WI38 (cell line): ENCODE data around the gene LARP4B.

Experiments used
- H3K4me3 ChIP-seq: 2 replicates; pipeline ENCODE4 v1.5.1; 2011; ENCODE audit warnings: low read depth, mild to moderate bottlenecking, control low read depth, low read length
- TF ChIP-seq, protein P1 (sequence below): IDR thresholded peaks from 2 replicates; pipeline ENCODE4 v1.5.1; 2012; ENCODE audit warnings: low read depth, mild to moderate bottlenecking, control low read depth, low read length

The LARP4B gene

DNA sequence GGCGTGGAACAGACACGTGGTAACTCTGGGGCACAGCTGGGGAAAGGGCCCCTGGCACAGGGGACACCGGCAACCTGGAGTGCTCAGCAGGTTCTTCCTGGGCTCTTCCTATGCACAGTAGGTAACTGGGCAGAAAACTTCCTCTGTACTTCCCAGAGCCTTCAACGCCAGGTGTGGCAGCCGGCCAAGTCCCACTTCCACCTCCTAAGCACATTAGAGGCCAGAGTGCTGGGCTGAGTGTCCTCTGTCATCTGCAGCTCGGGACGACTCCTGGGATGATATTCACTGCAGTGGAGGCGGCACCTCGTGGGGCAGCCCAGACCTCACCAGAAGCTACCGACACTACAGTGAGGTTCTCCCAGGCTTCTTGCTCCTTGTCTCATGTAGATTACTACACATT lies 114.5 kb downstream of the LARP4B start:
- H3K4me3 ChIP-seq: no peak overlapping the region
- TF ChIP-seq, protein P1, sequence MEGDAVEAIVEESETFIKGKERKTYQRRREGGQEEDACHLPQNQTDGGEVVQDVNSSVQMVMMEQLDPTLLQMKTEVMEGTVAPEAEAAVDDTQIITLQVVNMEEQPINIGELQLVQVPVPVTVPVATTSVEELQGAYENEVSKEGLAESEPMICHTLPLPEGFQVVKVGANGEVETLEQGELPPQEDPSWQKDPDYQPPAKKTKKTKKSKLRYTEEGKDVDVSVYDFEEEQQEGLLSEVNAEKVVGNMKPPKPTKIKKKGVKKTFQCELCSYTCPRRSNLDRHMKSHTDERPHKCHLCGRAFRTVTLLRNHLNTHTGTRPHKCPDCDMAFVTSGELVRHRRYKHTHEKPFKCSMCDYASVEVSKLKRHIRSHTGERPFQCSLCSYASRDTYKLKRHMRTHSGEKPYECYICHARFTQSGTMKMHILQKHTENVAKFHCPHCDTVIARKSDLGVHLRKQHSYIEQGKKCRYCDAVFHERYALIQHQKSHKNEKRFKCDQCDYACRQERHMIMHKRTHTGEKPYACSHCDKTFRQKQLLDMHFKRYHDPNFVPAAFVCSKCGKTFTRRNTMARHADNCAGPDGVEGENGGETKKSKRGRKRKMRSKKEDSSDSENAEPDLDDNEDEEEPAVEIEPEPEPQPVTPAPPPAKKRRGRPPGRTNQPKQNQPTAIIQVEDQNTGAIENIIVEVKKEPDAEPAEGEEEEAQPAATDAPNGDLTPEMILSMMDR: no peak

DNA sequence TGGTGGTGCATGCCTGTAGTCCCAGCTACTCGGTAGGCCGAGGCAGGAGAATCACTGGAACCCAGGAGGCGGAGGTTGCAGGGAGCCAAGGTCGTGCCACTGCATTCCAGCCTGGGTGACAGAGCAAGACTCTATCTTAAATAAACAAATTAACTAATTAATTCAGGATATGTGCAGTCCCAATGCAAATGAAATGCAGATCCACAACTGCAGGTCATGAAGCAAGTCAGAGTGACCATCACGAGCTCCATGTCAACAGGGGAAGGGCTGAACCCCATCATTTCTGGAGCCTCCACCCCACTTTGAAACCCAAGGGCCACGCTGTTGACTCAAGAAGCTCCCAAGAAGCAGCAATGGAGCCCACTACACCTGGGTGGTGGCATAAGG lies 115.4 kb downstream of the LARP4B start:
- TF ChIP-seq, protein P1: no peak
- H3K4me3 ChIP-seq: no peak overlapping the region

DNA sequence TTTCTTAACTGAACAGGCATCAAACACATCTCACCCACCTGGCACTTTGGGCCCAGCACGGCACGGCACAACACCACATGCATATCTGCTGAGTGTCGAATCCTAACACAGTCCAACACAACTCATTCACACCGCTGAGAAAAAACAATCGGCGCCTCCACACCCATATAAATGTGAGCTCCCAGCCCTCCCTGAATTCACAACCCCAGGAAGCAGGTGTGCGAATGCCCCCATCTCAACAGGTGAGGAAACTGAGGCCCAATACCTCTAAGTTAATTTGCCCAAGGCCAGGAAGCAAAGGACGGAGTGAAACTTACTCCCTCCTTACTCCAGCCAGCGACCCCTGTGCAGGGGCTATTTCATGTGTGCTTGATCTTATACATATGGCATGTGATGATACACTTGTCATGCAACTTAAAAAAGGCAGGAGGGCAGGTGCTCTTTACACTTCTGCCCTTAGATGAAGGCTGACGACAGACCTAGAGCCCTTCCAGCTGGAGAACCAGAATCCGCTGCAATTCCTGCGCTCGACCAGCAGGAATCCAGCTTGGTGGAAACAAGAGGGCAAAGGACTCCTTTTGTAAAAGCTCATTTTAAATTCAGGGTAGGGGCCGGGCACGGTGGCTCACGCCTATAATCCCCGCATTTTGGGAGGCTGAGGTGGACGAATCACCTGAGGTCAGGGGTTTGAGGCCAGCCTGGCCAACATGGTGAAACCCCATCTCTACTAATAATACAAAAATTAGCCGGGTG lies 116.0 kb downstream of the LARP4B start:
- TF ChIP-seq, protein P1: no peak
- H3K4me3 ChIP-seq: no peak overlapping the region

DNA sequence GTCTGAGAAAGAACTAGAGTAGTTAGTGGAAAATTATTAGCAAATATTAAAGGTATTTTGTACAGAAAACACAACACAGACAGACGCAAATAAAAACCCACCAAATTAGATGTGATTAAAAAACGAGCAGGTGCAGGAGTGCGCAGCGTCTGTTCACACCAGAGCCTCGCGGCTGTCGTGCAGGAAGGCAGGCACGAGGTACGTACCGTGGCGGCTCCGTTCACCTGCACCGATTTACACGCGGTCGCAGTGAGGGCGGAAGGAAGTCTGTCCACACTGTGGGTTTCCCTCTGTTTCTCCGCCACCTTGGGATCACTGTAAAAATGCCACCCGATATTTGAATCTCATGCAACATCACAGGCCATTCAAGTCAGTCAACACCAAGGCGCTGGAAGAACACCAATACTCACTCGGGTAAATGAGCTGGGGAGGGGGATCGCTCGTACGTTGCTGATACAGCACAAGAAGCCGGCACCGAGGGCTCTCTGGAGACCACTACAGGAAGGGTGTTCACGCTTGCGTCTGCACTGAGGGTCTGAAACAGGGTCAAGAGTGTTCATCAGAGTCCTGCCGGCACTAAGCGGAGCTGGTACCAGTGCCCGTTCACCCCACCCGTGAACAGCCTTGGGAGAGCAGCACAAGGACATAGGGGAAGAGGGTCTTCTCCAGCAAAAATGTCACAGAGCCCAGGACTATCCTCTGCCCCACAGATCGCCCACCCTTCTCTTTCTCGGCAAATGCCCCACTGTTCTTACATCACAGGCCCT lies 116.8 kb downstream of the LARP4B start:
- TF ChIP-seq, protein P1: no peak
- H3K4me3 ChIP-seq: no peak overlapping the region

DNA sequence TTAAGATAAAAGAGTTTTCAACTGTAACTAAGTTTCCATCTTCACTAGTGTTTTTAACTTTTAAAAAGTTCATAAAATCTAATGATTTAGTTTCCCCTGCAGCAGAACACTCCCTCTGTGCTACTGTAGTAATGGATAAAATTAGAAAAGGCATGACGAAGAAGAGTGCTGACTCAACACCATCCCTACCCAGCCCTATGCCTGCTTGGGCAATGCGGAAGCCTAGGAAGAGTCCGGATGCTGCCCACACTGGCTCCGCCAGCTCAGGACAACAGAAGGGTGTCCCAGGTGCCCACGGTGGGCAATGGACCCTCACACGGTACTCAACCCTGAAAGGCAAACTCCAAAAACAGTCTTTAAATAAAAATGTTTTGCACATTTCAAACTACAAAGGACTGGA lies 118.2 kb downstream of the LARP4B start:
- TF ChIP-seq, protein P1: no peak
- no peak overlapping the region for H3K4me3 ChIP-seq

DNA sequence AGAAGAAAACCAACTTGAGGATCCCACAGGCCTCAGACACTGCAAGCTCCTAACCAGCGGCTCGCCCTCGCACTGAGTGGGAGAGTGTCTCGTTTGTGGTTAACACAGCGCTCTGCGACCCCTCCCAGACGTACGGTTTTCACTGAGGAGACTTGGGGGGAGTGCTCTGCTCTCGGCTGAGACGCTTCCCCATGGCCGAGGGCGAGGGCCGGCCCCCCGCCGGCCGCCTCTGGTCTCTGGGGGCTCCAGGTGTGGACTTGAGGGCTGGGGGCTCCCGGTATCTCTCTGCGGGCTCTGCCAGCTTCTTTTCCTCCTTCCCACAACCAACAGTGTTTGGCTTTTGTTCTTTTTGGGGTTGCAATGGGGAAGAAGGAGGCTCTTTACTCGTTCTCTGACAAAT lies 118.7 kb downstream of the LARP4B start:
- no peak overlapping the region for H3K4me3 ChIP-seq
- TF ChIP-seq, protein P1: no peak
